ENCODE measurements around the gene PARP3.

PARP3 gene

DNA sequence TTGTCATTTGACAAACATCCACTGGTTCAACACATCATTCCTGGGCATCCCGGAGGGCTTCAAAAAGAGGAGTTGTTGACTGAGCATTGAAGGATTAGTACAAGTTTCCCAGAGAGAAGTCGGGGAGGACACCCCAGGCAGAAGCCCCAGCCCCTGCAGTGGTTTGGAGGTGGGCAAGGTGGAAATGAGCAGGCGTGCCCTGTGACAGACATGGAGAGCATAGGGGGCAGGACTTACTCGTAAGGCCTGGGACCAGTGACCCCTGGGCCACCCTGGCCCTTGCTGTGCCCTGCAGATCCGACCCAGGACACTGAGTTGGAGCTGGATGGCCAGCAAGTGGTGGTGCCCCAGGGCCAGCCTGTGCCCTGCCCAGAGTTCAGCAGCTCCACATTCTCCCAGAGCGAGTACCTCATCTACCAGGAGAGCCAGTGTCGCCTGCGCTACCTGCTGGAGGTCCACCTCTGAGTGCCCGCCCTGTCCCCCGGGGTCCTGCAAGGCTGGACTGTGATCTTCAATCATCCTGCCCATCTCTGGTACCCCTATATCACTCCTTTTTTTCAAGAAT is 5.9 kb downstream of the PARP3 start:
- DNase-seq (ENCODE audit: low read depth), result no peak

DNA sequence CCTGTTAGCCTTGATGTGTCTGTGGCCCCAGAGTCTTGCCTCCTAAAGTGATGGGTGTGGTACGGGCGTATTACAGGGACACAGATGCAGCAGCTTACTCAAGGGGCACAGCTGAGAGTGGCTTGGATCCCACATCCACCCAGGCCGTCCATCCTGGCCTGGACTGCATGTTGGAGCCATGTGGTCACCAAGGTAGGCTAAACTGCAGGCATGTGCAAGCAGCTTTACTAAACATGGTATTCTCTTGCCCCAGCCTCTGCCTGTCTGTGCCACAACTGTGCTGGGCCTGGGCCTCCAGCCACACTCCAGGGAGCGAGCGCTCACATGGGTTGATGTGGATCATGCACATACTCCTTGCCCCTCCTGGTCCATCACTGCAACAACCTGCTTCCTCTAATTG is 7.0 kb downstream of the PARP3 start:
- DNase-seq (ENCODE audit: low read depth), result no peak

DNA sequence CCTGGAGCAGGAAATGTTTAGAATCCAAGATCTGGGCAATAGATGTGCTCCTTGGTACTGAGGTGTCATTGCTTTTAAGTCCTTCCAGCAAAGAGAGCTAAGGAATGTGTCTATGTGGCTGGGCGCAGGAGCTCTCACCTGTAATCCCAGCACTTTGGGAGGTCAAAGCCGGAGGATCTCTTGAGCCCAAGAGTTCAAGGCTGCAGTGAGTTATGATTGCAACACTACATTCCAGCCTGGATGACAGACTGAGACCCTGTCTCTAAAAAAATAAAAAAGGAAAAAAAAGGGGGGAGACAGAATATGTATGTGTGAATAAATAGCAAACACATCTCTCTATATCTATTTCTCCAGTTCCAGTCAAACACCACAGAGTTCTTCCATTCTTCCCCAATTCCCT is 8.7 kb downstream of the PARP3 start:
- DNase-seq (ENCODE audit: low read depth), result no peak

DNA sequence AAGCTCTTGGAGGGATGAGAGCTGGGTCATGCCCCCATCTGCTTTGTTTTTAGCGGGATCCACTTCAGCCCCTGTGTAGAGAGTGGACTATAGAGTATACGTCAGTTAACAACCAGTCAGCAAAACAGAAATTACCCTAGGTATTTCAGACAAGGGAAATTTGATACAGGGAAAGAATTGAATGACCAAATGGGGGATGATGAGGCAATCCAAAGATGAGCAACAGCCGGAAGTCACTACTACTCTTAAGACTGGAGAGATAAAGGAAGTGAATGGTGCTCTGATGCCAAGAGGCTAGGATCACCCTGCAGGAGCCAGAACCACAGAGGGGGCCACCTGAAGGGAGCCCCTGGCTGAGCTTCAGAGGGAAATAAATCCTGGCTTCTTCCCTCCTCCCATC is 11.3 kb downstream of the PARP3 start:
- DNase-seq (ENCODE audit: low read depth), result no peak

DNA sequence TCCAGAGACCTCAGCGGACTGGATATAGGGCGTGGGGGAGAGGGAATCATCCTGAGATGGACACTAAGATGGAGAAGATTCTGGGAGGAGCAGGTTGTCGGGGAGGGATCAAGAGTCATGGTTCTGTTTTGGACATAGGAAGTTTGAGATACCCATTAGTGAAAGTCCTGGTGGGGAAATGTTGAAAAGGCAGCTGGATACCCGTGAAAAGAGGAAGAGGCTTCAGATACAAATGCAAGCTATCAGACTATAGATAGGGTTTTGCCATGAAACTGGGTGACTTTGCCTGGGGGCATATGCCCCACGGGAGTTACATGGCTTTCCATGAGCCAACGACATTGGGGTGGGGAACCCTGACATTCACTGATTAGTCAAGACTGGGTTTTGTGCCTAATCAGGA is 11.9 kb downstream of the PARP3 start:
- no peak for DNase-seq (ENCODE audit: low read depth)

DNA sequence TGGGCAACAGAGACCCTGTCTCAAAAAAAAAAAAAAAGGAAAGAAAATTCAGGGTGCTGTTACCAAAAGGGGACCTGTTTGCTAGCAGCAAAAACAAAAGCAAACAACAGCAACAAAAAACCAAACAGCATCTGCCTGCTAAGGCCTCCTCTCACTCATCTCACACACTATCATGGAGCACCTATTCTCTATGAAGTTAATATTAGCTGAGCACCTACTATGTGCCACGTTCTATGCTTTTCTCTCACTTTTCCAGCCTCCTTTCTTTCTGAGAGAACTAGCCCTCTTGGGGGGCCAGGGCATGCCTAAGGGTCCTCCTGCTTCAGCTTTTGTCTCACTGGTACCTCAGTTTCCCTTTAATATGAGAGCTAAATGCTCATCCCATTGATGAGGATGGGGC is 12.6 kb downstream of the PARP3 start:
- DNase-seq (ENCODE audit: low read depth), result no peak

DNA sequence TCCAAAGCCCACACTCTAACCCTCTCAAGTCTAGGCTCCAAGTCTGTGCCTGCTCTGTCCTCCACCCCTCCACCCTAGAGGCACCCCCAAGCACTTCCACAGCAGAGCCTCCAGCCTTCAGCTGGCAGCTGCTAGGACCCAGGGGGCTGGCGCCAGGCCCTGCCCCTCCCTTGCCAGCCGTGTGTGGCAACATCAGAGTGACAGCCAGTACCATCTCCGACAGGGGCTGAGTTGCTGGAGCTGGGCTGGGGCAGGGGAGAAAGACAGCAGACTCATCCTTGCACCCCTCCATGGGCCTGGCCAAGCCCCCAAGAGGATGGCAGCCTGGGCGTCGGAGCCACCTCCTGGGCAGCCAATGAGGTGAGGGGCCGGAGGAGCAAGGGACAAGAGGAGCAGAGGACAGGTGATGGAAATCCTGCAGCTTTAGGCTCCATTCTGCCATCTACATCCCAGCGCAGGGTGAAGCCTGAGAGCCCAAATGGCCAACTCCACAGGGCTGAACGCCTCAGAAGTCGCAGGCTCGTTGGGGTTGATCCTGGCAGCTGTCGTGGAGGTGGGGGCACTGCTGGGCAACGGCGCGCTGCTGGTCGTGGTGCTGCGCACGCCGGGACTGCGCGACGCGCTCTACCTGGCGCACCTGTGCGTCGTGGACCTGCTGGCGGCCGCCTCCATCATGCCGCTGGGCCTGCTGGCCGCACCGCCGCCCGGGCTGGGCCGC is 13.2 kb downstream of the PARP3 start, which contains the start of gene GPR62:
TSS of gene GPR62 (plus strand) at position 207 of the 718 bp plus-strand sequence. CDS start at position 479, 272 bp downstream.
- no peak for DNase-seq (ENCODE audit: low read depth)

DNA sequence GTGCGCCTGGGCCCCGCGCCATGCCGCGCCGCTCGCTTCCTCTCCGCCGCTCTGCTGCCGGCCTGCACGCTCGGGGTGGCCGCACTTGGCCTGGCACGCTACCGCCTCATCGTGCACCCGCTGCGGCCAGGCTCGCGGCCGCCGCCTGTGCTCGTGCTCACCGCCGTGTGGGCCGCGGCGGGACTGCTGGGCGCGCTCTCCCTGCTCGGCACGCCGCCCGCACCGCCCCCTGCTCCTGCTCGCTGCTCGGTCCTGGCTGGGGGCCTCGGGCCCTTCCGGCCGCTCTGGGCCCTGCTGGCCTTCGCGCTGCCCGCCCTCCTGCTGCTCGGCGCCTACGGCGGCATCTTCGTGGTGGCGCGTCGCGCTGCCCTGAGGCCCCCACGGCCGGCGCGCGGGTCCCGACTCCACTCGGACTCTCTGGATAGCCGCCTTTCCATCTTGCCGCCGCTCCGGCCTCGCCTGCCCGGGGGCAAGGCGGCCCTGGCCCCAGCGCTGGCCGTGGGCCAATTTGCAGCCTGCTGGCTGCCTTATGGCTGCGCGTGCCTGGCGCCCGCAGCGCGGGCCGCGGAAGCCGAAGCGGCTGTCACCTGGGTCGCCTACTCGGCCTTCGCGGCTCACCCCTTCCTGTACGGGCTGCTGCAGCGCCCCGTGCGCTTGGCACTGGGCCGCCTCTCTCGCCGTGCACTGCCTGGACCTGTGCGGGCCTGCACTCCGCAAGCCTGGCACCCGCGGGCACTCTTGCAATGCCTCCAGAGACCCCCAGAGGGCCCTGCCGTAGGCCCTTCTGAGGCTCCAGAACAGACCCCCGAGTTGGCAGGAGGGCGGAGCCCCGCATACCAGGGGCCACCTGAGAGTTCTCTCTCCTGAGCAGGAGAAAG is 14.0 kb downstream of the PARP3 start:
- no peak for DNase-seq (ENCODE audit: low read depth)

DNA sequence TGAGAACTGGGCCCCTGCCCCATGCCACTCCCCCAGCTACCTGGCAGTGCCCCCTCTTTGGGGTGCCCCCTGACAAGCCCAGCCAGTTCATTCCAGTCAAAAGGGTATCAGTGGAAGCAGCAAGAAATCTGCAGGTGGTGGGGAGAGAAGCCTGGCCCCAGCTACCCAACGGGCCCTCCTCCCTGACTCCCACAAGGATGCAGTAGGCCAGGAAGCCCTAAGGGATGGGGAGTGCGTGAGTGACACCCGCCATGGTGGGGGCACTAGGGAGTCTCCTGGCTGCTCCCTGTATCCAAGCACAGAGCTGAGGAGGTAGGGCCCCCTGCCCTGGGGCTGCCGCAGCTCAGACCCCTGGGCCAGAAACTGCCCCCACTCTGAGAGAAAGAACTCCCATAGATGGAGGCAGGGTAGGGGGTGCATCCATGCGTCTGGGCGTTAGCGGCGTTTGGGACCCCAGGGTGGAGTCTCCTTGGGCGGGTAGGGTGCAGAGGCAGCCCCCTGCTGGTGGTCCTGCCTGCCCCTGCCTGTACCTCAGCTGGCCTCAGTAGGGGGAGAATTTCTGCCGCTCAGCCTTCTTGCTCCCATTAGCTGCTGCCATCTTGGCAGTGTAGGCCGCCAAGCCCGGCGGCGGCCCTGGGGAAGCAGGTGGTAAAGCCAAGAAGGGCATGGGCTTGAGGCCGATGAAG is 15.5 kb downstream of the PARP3 start:
- no peak for DNase-seq (ENCODE audit: low read depth)

DNA sequence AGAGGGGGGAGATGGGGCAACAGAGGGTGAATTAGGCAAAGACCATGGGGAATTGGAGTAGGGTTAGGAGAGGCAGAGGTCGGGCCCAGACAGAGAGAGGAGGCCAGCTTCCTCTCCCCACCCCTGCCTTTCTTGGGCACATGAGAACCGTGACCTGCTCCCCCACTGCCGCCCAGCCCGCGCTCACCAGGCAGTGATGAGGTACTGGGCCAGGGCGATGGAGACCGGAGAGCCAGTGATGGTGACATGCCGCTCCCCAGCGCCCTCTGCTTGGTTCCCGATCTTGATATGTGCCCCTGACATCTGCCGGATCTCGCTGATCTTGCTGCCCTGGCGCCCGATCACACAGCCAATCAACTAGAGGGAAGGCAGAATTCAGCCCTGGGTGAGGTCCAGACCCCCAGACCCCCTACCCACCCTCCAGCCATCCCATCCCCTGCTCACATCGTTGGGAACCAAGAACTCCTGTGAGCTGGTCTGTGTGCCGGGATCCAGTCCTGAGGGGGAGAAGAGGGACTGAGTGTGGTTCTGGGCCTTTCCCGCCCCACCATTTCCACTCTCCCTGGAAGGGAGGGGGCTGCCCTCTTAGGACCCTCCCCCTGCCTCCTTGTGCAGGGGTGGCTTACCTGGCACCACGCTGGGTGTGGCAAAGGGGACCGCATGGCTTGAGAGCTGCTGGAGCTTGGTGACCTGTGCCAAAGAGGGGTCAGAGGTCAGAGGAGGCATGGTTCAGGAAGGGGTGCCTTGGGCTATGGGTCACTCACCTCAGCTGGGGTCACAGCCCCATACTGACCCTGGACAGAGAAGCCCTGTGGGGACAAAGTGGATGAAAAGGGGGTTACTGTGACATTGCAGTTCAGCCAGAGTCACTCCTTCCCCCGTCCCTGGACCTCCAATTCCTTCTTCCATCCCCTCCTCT is 16.7 kb downstream of the PARP3 start:
- no peak for DNase-seq (ENCODE audit: low read depth)

DNA sequence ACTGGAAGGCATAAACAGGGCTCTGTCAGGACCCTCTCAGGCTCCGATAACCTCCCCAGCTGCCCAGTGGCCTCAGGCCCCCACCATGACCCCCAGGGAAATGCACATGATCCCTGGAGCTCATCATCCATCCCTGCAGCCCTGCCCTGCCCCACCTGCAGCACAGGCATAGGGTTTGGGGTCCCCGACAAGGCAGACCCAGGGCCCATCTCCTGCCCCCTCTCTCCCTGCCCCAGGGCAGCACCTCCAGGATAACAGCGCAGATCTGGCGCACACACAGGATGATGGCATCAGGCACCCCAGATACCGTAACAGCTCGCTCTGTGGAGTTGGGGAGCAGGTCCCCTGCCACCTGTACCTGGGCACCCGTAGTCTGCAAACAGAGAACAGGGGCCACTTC is 17.5 kb downstream of the PARP3 start:
- no peak for DNase-seq (ENCODE audit: low read depth)

DNA sequence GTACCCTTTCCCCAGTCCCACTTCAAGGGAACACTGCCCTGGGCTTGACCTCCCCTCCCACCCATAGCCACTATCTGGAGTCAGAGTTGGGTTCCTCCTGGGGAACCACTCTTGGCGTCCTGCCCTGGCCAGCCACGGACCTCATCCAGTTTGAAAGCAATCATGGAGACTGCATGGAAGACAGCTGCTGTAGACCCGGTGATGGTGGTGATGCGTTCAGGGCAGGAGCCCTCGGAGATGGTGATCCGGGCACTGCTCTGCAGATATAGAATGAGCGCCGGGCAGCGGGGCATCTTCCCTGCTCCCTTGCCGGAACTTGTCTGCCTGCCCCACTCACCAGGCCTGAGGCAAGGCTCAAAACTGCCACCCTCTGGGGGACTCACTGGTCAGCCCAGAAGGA is 18.2 kb downstream of the PARP3 start:
- DNase-seq (ENCODE audit: low read depth), result no peak

DNA sequence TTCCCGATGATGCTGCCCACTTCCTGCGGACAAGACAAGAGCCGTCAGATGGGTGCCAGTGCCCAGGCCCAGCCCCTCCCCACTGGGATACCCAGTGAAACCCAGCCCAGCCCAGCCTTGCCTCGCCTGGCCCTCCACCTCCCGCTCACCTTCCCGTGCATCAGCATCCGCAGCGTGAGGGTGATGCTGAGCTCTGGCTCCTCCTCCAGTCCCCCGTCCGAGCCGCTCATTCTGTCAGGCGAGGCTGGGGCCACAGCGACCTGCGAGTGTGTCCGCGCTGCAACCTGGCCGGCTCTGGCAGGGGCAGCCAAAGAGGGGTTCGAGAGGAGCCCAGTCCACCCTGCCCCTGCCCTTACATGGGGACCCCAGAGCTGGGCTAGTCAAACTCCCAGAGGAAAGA is 18.8 kb downstream of the PARP3 start:
- no peak for DNase-seq (ENCODE audit: low read depth)

DNA sequence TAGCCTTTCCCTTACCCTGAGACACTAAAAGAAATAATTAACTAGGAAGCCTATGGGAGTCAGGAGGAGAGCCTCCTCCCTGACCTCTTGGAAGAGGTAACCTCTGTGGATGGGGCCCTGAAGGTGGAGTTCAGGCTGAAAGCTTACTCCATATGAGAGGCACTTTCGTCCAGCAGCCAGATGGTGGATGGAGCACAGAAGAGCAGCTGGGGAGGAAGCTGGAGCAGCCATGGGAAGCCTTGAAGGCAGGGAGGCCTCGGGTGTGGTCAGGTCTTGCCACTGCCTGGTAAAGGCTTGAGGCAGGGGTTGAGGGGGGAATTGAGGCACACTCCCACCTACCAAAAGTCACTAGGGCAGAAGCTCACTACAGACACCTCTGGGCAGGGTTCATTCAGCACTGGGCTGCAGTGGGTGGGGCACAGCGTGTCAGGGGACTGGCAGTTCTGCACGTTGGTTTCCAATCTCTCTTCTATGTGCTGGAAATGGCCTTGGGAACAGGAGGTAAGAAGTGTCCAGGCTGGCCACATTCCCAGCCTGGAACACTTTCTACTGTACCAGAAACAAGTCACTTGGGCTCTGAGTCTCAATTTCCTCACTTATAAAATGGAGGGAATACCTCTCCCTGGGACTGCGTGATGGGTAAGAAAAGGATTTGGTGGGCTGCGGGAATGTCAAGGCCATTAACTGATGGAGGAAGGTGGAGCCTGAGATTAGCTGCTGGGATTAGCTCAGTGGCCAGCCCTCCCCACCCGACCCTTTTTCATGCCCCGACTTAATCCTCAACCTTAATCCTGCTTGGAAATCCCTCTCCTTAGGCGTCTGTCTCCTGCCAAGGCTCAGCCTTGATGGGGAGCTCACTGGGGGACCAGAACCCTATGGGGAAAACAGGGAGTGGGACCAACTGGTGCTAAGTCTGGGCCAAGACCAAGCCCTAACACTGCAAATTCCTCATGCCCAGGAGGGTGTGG is 19.7 kb downstream of the PARP3 start:
- DNase-seq (ENCODE audit: low read depth), result no peak

DNA sequence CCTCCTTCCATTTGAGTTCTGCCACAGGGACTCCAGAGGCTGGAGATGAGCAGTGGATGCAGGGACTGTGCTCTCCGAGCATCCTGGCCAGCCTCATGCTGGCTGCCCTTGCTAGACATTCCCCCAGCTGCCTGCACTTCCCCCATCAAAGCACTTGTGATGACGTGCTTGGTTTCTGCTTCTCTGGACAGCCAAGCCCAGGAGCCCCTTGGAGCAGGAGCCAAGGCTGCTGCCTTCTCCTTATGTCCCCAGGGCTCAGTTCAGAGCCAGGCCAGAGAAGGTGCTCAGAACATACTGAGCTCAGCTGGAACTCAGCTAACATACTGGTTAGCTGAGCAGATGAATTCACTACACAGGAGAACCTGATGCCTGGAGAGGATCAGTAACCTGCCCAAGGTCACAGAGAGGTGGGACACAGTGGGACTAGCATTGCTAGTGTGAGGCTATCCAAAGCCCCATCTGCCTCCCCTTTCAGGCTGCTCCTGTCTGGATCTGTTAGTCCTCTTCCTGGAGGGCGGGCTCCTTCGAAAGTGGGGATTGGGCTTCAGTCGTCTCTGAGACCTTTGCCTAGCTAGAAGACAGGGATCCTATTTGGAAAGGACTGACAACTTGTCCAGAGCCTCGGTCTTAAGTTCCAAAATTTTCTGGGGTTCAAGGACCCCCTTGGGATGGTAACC is 20.8 kb downstream of the PARP3 start:
- DNase-seq (ENCODE audit: low read depth), result no peak

DNA sequence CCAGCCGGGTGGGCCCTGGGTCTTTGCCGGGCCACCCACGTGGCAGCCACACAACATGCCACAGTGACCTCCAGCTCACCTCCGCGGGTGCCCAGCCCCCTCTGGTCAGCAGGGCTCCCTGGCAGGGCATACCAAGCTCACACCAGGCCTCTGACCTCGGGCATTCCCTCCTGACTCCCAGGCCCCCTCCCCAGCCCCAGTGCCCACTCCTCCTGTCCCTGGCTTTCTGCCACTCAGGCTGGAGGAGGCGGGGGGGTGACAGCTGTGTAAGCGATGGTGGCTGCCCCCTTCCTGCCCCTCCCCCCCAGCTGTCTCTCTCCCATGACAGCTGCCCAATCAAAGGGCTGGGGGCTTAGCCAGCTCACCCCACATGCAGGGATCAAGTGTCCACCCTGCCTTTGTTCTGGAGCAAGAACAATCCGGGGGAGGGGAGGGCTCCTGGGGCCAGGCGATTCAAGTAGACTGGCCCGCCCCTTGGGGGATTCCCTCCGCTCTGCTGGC is 21.8 kb downstream of the PARP3 start:
- no peak for DNase-seq (ENCODE audit: low read depth)

DNA sequence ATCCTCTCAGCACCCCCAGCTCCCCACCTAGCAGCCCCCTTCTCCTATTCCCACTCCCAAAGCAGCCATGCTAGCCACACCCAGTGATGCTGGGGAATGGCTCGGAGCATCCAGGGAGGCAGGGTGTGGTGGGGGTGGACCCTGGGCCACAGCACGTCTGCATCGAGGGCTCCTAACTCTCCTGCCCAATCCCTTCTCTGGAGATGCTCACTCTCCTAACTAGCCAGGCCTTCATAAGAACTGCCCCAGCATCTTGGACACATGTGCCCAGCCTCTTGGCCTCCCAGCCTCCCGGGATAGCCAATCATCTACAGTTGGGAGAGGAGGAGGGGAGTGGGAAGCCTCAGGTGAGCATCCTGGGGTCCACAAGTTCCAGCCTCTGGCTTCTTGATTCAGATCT is 22.4 kb downstream of the PARP3 start:
- no peak for DNase-seq (ENCODE audit: low read depth)

DNA sequence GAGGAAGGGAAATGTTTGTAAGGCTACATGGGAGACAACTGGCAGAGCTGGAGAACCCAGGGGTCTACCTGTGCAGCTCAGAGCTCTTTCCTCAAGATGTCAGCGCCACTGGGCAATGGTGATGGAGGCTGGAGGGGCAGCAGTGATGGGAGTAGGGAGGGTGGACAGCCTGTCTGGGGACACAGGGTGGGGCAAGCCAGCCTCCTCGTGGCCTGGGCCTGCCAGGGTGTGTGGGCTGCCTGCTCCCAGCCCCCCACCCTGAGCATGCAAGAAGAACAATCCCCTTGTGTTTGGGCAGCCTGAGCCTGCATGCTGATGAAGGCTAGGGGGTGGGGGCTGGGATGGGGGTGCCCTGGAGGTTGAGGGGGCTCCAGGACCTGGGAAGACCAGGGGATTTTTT is 23.9 kb downstream of the PARP3 start:
- DNase-seq (ENCODE audit: low read depth), result no peak

DNA sequence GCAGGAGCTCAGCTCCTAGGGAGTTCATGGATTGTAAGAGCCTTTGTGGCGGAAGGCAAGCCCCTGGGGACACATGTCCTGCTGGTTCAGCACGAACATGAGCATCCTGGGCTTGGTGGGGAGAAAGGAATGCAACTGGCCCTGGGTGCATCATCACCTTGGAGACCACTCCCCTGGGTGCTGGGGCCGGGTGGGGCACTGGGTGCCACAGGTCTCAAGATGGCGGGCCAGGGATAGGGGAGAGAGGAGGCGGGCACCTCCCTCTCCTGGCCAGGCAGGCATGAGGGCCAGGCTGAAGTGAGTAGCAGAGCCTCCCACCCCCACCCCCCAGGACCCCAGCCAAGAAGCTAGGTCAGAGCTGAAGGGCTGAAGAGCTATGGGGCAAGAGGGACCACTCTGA is 24.3 kb downstream of the PARP3 start:
- DNase-seq (ENCODE audit: low read depth), result no peak
